Loucy (cell line): Measurements from ENCODE around the gene RPS19.

ENCODE experiments used
- EZH2phosphoT487 ChIP-seq: fragments of 200-600 bp; IDR thresholded peaks from 2 replicates; pipeline ENCODE4 v1.6.1; 2018; ENCODE audit warnings: antibody characterized with exemption, mild to moderate bottlenecking, moderate library complexity, borderline replicate concordance
- TF ChIP-seq, protein P1 (sequence below): fragments of 200-600 bp; sonication (generic); conservative IDR thresholded peaks from 2 replicates; pipeline ENCODE4 v1.5.1; 2014; ENCODE audit warnings: mild to moderate bottlenecking, antibody characterized with exemption, low read length

DNA sequence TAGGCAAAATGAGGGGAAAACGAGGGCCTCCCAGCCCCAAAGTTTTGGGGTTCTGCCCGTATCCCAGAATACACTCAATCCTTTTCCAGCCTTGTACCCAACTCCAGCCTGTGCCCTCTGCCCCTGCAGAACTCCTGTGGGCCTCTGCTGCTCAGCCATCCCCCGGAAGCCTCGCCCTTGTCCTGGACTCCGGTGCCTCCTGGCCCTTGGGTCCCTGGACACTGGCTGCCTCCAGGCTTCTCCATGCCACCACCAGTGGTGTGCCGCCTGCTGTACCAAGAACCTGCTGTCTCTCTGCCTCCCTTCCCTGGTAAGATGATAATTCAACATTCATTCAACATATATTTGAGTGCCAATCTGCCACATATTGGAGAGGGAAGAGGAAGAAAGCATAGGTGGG lies 11.4 kb upstream of the RPS19 start:
- TF ChIP-seq, protein P1, sequence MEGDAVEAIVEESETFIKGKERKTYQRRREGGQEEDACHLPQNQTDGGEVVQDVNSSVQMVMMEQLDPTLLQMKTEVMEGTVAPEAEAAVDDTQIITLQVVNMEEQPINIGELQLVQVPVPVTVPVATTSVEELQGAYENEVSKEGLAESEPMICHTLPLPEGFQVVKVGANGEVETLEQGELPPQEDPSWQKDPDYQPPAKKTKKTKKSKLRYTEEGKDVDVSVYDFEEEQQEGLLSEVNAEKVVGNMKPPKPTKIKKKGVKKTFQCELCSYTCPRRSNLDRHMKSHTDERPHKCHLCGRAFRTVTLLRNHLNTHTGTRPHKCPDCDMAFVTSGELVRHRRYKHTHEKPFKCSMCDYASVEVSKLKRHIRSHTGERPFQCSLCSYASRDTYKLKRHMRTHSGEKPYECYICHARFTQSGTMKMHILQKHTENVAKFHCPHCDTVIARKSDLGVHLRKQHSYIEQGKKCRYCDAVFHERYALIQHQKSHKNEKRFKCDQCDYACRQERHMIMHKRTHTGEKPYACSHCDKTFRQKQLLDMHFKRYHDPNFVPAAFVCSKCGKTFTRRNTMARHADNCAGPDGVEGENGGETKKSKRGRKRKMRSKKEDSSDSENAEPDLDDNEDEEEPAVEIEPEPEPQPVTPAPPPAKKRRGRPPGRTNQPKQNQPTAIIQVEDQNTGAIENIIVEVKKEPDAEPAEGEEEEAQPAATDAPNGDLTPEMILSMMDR: no peak
- no peak for TF ChIP-seq EZH2phosphoT487
